ENCODE measurements around the gene GPRC5B.
A peak's percentile ranks its signal among the peaks of the same experiment; 100 is the strongest.

GPRC5B gene

GRCh38 chr16:19837331-19837980 is 47.2 kb downstream of the GPRC5B start:
- FAIRE-seq: peak; percentile 84
- DNase-seq (ENCODE audit: insufficient read length, low spot score): no peak
- TF ChIP-seq, protein P1, sequence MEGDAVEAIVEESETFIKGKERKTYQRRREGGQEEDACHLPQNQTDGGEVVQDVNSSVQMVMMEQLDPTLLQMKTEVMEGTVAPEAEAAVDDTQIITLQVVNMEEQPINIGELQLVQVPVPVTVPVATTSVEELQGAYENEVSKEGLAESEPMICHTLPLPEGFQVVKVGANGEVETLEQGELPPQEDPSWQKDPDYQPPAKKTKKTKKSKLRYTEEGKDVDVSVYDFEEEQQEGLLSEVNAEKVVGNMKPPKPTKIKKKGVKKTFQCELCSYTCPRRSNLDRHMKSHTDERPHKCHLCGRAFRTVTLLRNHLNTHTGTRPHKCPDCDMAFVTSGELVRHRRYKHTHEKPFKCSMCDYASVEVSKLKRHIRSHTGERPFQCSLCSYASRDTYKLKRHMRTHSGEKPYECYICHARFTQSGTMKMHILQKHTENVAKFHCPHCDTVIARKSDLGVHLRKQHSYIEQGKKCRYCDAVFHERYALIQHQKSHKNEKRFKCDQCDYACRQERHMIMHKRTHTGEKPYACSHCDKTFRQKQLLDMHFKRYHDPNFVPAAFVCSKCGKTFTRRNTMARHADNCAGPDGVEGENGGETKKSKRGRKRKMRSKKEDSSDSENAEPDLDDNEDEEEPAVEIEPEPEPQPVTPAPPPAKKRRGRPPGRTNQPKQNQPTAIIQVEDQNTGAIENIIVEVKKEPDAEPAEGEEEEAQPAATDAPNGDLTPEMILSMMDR (IDR thresholded peaks at IDR 0.05; ENCODE audit: insufficient read depth, missing control alignments): no peak

- TF ChIP-seq, protein P1 (IDR thresholded peaks at IDR 0.05; ENCODE audit: insufficient read depth, missing control alignments): no peak
- no peak for DNase-seq (ENCODE audit: insufficient read length, low spot score)
- FAIRE-seq: no peak
Observed at GRCh38 chr16:19835968-19836421, 48.7 kb downstream of the GPRC5B start.

- TF ChIP-seq, protein P1 (IDR thresholded peaks at IDR 0.05; ENCODE audit: insufficient read depth, missing control alignments): no peak
- FAIRE-seq (no peak), DNase-seq (ENCODE audit: insufficient read length, low spot score) (no peak)
Observed at GRCh38 chr16:19835196-19835595, 49.5 kb downstream of the GPRC5B start.

DNA sequence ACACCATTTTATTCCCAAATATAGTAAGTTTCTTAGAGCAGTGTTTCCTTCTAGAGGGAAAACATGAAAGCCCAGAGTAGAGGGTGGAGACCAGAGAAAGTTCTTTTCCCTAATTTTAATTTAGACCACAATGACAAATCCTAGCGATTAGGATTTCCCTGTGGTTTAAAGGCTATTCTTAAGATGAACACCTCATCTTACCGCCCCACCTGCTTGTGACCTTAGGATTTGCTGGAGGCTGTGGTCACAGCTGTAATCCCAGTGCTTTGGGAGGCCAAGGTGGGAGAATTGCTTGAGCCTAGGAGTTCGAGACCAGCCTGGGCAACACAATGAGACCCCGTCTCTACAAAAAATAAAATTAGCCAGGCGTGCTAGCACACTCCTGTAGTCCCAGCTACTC is 51.1 kb downstream of the GPRC5B start:
- TF ChIP-seq, protein P1 (IDR thresholded peaks at IDR 0.05; ENCODE audit: insufficient read depth, missing control alignments): no peak
- FAIRE-seq: no peak
- no peak for DNase-seq (ENCODE audit: insufficient read length, low spot score)

DNA sequence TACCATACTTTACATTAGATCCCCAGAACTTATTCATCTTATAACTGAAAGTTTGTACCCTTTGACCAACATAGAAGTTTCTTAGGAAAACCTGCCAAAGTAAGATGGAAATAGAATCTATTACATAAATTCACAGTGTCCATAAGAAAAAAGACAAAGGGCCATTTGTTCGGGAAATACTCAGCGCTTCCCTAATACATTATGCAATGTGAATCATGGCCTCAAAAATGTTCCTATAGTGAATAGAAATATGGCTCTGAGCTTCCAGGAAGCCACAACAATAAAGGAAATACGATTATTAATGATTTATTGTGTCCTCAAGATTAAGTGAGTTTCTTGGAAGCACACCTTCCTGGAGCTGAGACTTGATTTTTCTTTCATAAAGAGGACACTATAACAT is 51.5 kb downstream of the GPRC5B start:
- no peak for DNase-seq (ENCODE audit: insufficient read length, low spot score)
- TF ChIP-seq, protein P1 (IDR thresholded peaks at IDR 0.05; ENCODE audit: insufficient read depth, missing control alignments): no peak
- no peak for FAIRE-seq

DNA sequence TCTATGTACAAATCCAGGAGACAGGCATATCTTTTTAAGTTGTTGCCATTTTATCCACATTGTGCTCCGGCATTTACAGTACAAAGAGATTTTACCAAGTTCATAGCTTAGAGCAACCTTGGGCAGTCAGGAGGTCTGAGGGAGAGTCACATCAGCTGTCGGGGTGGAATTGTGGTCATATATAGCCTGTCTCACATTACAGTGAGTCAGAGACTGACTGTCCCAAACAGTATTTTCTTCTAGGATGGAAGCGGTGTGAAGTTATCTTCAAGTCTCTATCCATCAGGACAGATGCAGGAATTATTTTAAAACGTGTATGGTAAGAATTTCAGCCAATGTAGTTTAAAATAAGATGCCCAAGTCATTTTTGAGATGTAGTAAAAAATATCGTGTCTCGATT is 53.0 kb downstream of the GPRC5B start:
- DNase-seq (ENCODE audit: insufficient read length, low spot score) (no peak), FAIRE-seq (no peak)
- TF ChIP-seq, protein P1 (IDR thresholded peaks at IDR 0.05; ENCODE audit: insufficient read depth, missing control alignments): no peak

- TF ChIP-seq, protein P1 (IDR thresholded peaks at IDR 0.05; ENCODE audit: insufficient read depth, missing control alignments): no peak
- FAIRE-seq (no peak), DNase-seq (ENCODE audit: insufficient read length, low spot score) (no peak)
Observed at GRCh38 chr16:19830902-19831560, 53.6 kb downstream of the GPRC5B start.
